Ishikawa (cell line): ENCODE results near the gene SPIB.

Experiments
- CEBPB ChIP-seq: IDR thresholded peaks from 2 replicates; pipeline ENCODE4 v1.6.1; 2012
- CREB1 ChIP-seq: IDR thresholded peaks from 2 replicates; pipeline ENCODE4 v1.6.1; 2012; ENCODE audit warnings: low read depth
- EGR1 ChIP-seq: IDR thresholded peaks from 2 replicates; pipeline ENCODE4 v1.6.1; 2012
- EP300 ChIP-seq: IDR thresholded peaks from 2 replicates; pipeline ENCODE4 v1.6.1; 2012; ENCODE audit warnings: borderline replicate concordance
- FOXM1 ChIP-seq: IDR thresholded peaks from 2 replicates; pipeline ENCODE4 v1.6.1; 2012; ENCODE audit warnings: low read depth, borderline replicate concordance
- NFIC ChIP-seq: IDR thresholded peaks from 2 replicates; pipeline ENCODE4 v1.6.1; 2012
- RAD21 ChIP-seq: IDR thresholded peaks from 2 replicates; pipeline ENCODE4 v1.6.1; 2012; ENCODE audit warnings: low read depth
- TAF1 ChIP-seq: IDR thresholded peaks from 2 replicates; pipeline ENCODE4 v1.6.1; 2012; ENCODE audit warnings: low read depth, mild to moderate bottlenecking
- TCF12 ChIP-seq: IDR thresholded peaks from 2 replicates; pipeline ENCODE4 v1.6.1; 2012; ENCODE audit warnings: low read depth
- TEAD4 ChIP-seq: IDR thresholded peaks from 2 replicates; pipeline ENCODE4 v1.6.1; 2012
- USF1 ChIP-seq: IDR thresholded peaks from 2 replicates; pipeline ENCODE4 v1.6.1; 2012
- YY1 ChIP-seq: IDR thresholded peaks from 2 replicates; pipeline ENCODE4 v1.6.1; 2012; ENCODE audit warnings: low read depth
- ZBTB7A ChIP-seq: IDR thresholded peaks from 2 replicates; pipeline ENCODE4 v1.6.1; 2012; ENCODE audit warnings: low read depth
- TF ChIP-seq, protein P1 (sequence below): IDR thresholded peaks from 2 replicates; pipeline ENCODE4 v1.6.1; 2012
- TF ChIP-seq, protein P2 (sequence below): IDR thresholded peaks from 2 replicates; pipeline ENCODE4 v1.6.1; 2012; ENCODE audit warnings: low read depth, mild to moderate bottlenecking

Gene SPIB

DNA sequence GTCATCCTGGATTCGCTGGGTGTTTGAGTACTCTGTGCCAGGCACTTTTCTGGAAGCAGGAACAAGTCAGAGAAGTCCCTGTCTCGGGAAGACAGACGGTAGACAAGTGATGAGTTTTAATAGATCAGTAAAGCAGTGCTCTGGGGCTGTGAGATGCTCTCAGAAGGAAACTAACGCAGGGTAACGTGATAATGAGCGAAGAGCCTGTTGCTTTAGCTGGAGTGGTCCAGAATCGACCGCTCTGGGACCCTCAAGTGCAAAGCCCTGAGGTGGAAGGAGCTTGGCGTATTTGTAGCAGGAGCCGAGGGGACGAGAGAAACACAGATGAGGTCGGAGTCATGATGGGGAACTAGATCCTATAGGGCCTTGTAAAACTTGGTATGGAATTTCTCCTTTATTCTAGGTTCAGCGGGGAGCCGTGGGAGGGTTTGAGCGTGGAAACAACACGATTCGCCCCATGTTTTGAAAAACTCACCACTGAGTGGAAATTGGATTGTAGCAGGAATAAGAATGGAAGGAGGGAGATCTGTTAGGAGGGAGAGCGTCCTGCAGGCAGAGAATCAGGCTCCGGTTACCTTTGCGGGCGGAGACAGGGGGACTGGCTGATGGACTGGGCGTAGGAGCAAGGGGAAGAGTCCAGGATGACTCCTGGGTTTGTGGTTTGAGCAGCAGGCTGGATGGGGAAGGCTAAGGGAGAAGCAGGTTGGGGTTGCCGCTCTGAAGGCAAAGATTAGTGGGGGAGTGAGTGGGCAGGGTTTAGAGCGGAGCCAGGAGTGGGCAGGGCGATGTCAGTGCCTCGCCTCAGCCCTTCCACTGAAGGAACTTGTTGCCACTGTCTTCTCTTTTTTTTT is 33.8 kb upstream of the SPIB start:
- TF ChIP-seq, protein P1, sequence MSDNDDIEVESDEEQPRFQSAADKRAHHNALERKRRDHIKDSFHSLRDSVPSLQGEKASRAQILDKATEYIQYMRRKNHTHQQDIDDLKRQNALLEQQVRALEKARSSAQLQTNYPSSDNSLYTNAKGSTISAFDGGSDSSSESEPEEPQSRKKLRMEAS: no peak
- TF ChIP-seq EP300 (no peak), NFIC (no peak), TCF12 (no peak), YY1 (no peak), TAF1 (no peak), EGR1 (no peak), CEBPB (no peak)

GRCh38 chr19:50387176-50387867 is 31.4 kb upstream of the SPIB start:
- TF ChIP-seq TCF12 (no peak), TAF1 (no peak), EGR1 (no peak), TEAD4 (no peak), FOXM1 (no peak), EP300 (no peak), CREB1 (no peak)
- TF ChIP-seq, protein P1: no peak

DNA sequence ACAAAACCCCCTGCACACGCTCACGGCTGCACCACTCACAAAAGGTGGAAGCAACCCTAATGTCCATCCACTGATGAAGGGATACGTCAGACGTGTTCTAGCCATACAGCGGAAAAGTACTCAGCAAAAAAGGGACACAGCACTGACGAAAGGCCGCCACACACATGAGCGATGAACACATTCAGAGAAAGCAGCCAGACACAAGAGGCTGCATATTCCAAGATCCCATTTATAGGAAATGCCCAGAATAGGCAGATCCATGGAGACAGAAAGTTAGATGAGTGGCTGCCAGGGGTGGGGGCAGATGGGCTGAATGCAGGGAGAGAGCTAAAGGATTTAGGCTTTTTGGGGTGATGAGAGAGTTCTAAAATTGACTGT is 30.9 kb upstream of the SPIB start:
- TF ChIP-seq EGR1: no peak

GRCh38 chr19:50392759-50393158 is 26.0 kb upstream of the SPIB start:
- no peak for TF ChIP-seq EGR1
- no peak for TF ChIP-seq CEBPB
- TF ChIP-seq, protein P2, sequence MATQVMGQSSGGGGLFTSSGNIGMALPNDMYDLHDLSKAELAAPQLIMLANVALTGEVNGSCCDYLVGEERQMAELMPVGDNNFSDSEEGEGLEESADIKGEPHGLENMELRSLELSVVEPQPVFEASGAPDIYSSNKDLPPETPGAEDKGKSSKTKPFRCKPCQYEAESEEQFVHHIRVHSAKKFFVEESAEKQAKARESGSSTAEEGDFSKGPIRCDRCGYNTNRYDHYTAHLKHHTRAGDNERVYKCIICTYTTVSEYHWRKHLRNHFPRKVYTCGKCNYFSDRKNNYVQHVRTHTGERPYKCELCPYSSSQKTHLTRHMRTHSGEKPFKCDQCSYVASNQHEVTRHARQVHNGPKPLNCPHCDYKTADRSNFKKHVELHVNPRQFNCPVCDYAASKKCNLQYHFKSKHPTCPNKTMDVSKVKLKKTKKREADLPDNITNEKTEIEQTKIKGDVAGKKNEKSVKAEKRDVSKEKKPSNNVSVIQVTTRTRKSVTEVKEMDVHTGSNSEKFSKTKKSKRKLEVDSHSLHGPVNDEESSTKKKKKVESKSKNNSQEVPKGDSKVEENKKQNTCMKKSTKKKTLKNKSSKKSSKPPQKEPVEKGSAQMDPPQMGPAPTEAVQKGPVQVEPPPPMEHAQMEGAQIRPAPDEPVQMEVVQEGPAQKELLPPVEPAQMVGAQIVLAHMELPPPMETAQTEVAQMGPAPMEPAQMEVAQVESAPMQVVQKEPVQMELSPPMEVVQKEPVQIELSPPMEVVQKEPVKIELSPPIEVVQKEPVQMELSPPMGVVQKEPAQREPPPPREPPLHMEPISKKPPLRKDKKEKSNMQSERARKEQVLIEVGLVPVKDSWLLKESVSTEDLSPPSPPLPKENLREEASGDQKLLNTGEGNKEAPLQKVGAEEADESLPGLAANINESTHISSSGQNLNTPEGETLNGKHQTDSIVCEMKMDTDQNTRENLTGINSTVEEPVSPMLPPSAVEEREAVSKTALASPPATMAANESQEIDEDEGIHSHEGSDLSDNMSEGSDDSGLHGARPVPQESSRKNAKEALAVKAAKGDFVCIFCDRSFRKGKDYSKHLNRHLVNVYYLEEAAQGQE: no peak
- TF ChIP-seq RAD21: no peak
- no peak for TF ChIP-seq EP300
- no peak for TF ChIP-seq CREB1
- no peak for TF ChIP-seq ZBTB7A
- TF ChIP-seq, protein P1: no peak
- no peak for TF ChIP-seq TCF12
- no peak for TF ChIP-seq NFIC
- TF ChIP-seq TAF1: no peak
- TF ChIP-seq USF1: no peak

- TF ChIP-seq NFIC (no peak), CEBPB (no peak), ZBTB7A (no peak), RAD21 (no peak), FOXM1 (no peak), CREB1 (no peak), EP300 (no peak), USF1 (no peak), TCF12 (no peak), YY1 (no peak)
- TF ChIP-seq, protein P1: no peak
Measured at GRCh38 chr19:50393589-50393988, 25.1 kb upstream of the SPIB start.

GRCh38 chr19:50394017-50394416 is 24.7 kb upstream of the SPIB start:
- TF ChIP-seq YY1: no peak
- TF ChIP-seq CEBPB: no peak
- no peak for TF ChIP-seq CREB1
- TF ChIP-seq NFIC: no peak
- no peak for TF ChIP-seq USF1
- no peak for TF ChIP-seq TAF1
